Smooth muscle cell (in vitro differentiated cells): ENCODE data around the gene HLA-DOA. TPM values are rescaled to one million over a fixed set of nuclear protein-coding genes. Genes with fewer than 3 reads are reported as not detected.

Source experiments
- DNase-seq: peaks from one replicate; lab custom pipeline; 2025; ENCODE audit not compliant: unreplicated experiment; lab: John Stamatoyannopoulos, UW
- H2AFZ ChIP-seq: fragments of 200-600 bp; sonication (generic); 2 replicates; pipeline ENCODE4 v1.6.0; 2016; ENCODE audit warnings: antibody characterized with exemption, low read depth, mild to moderate bottlenecking
- H3F3A ChIP-seq: fragments of 200-600 bp; sonication (generic); 2 replicates; pipeline ENCODE4 v1.6.0; 2017; ENCODE audit warnings: antibody characterized with exemption, low read depth
- H3K27ac ChIP-seq: fragments of 200-600 bp; sonication (generic); 2 replicates; pipeline ENCODE4 v1.5.1; 2016; ENCODE audit warnings: low read depth, mild to moderate bottlenecking
- H3K27me3 ChIP-seq: fragments of 200-600 bp; sonication (generic); 2 replicates; pipeline ENCODE4 v1.6.1; 2016; ENCODE audit warnings: low read depth, mild to moderate bottlenecking
- H3K36me3 ChIP-seq: fragments of 200-600 bp; sonication (generic); 2 replicates; pipeline ENCODE4 v1.5.1; 2016; ENCODE audit warnings: low read depth
- H3K4me1 ChIP-seq: fragments of 200-600 bp; sonication (generic); 2 replicates; pipeline ENCODE4 v1.5.1; 2016; ENCODE audit warnings: low read depth
- H3K4me2 ChIP-seq: fragments of 200-600 bp; sonication (generic); 2 replicates; pipeline ENCODE4 v1.6.0; 2016; ENCODE audit warnings: mild to moderate bottlenecking
- H3K4me3 ChIP-seq: fragments of 200-600 bp; sonication (generic); 2 replicates; pipeline ENCODE4 v1.5.1; 2016; ENCODE audit warnings: mild to moderate bottlenecking
- H3K79me2 ChIP-seq: fragments of 200-600 bp; sonication (generic); 2 replicates; pipeline ENCODE4 v1.6.0; 2016; ENCODE audit warnings: low read depth, mild to moderate bottlenecking
- H3K9ac ChIP-seq: fragments of 200-600 bp; sonication (generic); 2 replicates; pipeline ENCODE4 v1.6.0; 2016; ENCODE audit warnings: low read depth
- H3K9me3 ChIP-seq: fragments of 200-600 bp; sonication (generic); replicated peaks from 2 replicates; pipeline ENCODE4 v1.5.1; 2016; ENCODE audit warnings: low read depth
- H4K20me1 ChIP-seq: fragments of 200-600 bp; sonication (generic); 2 replicates; pipeline ENCODE4 v1.6.0; 2016; ENCODE audit warnings: low read depth
- WGBS: methylation state at CpG from one replicate; pipeline ENCODE4 v1.1.7; 2016; ENCODE audit warnings: low lambda C conversion rate; 5-methylcytosine and 5-hydroxymethylcytosine counted together
- polyA plus RNA-seq: library from polyadenylated mRNA; unstranded; fragments of >200 nt; fragmentation: Nextera tagmentation; extraction: Ambion mirVana; gene quantifications from 2 replicates; pipeline ENCODE4 v1.2.1, GENCODE V29; 2016
- total RNA-seq: library from RNA; depleted of rRNA; stranded (reverse); fragments of >200 nt; gene quantifications from 2 replicates; pipeline ENCODE4 v1.2.3, GENCODE V29; 2014
- TF ChIP-seq, protein P1 (sequence below): fragments of 200-600 bp; sonication (generic); IDR thresholded peaks from 2 replicates; pipeline ENCODE4 v1.5.1; 2017; ENCODE audit warnings: borderline replicate concordance, mild to moderate bottlenecking, antibody characterized with exemption; ENCODE audit not compliant: insufficient read depth, poor library complexity, severe bottlenecking

The HLA-DOA gene
- total and polyA plus RNA-seq, 2 experiments from 2014 or later = 0.09 TPM; not detected in 1

DNA sequence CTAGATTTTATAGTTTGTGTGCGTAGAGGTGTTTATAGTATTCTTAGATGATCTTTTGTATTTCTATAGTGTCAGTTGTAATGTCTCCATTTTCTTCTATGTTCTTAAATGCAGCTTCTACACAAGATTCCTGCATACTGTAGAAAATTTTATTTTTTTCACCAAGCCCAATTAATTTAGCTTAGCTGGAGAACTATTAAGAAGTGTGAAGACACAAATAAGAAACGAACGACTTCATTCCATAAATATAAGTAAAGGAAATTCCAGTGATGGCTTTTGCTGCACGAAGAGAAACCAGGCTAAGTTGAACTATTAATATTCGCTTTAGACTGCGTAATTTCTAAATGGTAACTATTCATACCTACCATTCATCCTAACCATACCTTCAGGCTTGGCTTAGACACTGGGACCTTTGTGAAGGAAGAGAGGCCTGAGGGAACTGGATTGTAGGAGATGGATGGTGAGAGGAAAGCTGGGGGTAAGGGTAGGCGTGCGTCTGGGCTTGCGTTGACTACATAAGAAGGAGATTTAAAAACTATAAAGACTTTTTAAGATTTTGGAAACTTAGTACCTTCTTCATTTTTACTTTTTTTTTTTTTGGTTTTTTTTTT is 15.9 kb downstream of the HLA-DOA start:
- Histone ChIP-seq H3K9me3 (no peaks in the 10 kb centered on the region), H3K79me2 (no peaks in the 10 kb centered on the region), H3K27me3 (peaks cover 39% of the 10 kb centered on the region), H2AFZ (no peak overlapping the region), H3K36me3 (no peaks in the 10 kb centered on the region), H3K27ac (no peak overlapping the region), H4K20me1 (no peaks in the 10 kb centered on the region), H3K4me2 (no peak overlapping the region), H3K4me1 (no peaks in the 10 kb centered on the region), H3K9ac (no peak overlapping the region), H3F3A (no peaks in the 10 kb centered on the region), H3K4me3 (no peak overlapping the region)
- TF ChIP-seq, protein P1, sequence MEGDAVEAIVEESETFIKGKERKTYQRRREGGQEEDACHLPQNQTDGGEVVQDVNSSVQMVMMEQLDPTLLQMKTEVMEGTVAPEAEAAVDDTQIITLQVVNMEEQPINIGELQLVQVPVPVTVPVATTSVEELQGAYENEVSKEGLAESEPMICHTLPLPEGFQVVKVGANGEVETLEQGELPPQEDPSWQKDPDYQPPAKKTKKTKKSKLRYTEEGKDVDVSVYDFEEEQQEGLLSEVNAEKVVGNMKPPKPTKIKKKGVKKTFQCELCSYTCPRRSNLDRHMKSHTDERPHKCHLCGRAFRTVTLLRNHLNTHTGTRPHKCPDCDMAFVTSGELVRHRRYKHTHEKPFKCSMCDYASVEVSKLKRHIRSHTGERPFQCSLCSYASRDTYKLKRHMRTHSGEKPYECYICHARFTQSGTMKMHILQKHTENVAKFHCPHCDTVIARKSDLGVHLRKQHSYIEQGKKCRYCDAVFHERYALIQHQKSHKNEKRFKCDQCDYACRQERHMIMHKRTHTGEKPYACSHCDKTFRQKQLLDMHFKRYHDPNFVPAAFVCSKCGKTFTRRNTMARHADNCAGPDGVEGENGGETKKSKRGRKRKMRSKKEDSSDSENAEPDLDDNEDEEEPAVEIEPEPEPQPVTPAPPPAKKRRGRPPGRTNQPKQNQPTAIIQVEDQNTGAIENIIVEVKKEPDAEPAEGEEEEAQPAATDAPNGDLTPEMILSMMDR = no peak
- no peak for DNase-seq
- 93% methylated on average over 9 of the region's 9 CpGs for WGBS

DNA sequence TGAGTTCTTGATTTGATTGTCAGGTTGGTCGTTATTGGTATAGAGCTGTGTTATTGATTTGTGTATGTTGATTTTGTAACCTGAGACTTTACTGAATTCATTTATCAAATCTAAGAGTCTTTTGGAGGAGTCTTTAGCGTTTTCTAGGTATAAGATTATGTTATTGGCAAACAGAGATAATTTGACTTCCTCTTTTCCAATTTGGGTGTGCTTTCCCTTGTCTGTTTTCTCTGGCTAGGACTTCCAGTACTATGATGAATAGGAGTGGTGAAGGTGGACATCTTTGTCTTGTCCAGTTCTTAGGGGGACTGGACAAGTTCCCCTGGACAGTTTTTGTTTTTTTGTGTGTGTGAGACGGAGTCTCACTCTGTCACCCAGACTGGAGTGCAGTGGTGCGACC is 17.4 kb downstream of the HLA-DOA start:
- H4K20me1 ChIP-seq = no peaks in the 10 kb centered on the region
- H3K36me3 ChIP-seq = no peaks in the 10 kb centered on the region
- WGBS = 78% methylated on average over 4 of the region's 4 CpGs
- no peak overlapping the region for H3K27ac ChIP-seq
- no peaks in the 10 kb centered on the region for H3K9me3 ChIP-seq
- no peaks in the 10 kb centered on the region for H3F3A ChIP-seq
- H2AFZ ChIP-seq = no peak overlapping the region
- no peak overlapping the region for H3K4me2 ChIP-seq
- no peak overlapping the region for H3K4me3 ChIP-seq
- TF ChIP-seq, protein P1 = no peak
- no peaks in the 10 kb centered on the region for H3K79me2 ChIP-seq
- no peak for DNase-seq
- H3K27me3 ChIP-seq = peaks cover 37% of the 10 kb centered on the region
- no peak overlapping the region for H3K9ac ChIP-seq
- no peaks in the 10 kb centered on the region for H3K4me1 ChIP-seq

DNA sequence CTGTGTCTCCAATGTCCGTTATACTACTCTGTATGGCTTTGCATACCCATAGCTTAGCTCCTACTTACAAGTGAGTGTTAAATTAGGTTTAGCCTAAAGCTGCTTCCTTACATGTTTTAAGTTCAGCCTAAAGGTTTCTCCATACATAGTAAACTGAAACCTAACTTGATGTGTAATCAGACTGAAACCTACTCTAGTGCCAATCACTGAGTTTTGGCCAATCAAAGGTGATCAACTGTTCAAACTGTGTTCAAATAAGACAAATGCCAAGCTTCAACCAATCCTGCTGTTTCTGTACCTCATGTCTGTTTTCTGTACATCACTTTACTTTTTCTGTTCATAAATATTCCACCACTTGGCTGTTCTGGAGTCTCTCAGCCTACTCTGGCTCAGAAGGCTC is 20.0 kb downstream of the HLA-DOA start:
- Histone ChIP-seq H3K4me1 (no peaks in the 10 kb centered on the region), H3K79me2 (no peaks in the 10 kb centered on the region), H3F3A (no peaks in the 10 kb centered on the region), H3K4me2 (no peak overlapping the region), H3K9me3 (no peaks in the 10 kb centered on the region), H3K4me3 (no peak overlapping the region), H2AFZ (no peak overlapping the region), H4K20me1 (peaks cover 3% of the 10 kb centered on the region), H3K27me3 (peaks cover 19% of the 10 kb centered on the region), H3K9ac (no peak overlapping the region), H3K27ac (no peak overlapping the region), H3K36me3 (no peaks in the 10 kb centered on the region)
- TF ChIP-seq, protein P1 = no peak
- no peak for DNase-seq
- 88% methylated on average over 1 of the region's 1 CpG for WGBS
